Amniotic epithelial cell (primary cell): ENCODE data around the gene ADCY7.
A peak's percentile ranks its signal among the peaks of the same experiment; 100 is the strongest.

Source experiments
- DNase-seq: peaks from one replicate; pipeline ENCODE4 v3.0.0-alpha.2; 2010; ENCODE audit warnings: low read depth

Gene ADCY7

GRCh38 chr16:50248845-50249244 is 17.5 kb upstream of the ADCY7 start:
- no peak for DNase-seq

GRCh38 chr16:50251375-50252081 is 14.8 kb upstream of the ADCY7 start:
- peak; percentile 97 for DNase-seq

- DNase-seq: no peak
Observed at GRCh38 chr16:50252082-50252611, 14.2 kb upstream of the ADCY7 start.

GRCh38 chr16:50252874-50253513 is 13.4 kb upstream of the ADCY7 start:
- DNase-seq: no peak

GRCh38 chr16:50253514-50253910 is 12.8 kb upstream of the ADCY7 start:
- DNase-seq: no peak

- no peak for DNase-seq
Observed at GRCh38 chr16:50254072-50254471, 12.3 kb upstream of the ADCY7 start.

- DNase-seq: no peak
Observed at GRCh38 chr16:50255538-50255937, 10.8 kb upstream of the ADCY7 start.

- no peak for DNase-seq
Observed at GRCh38 chr16:50256604-50257003, 9.7 kb upstream of the ADCY7 start.

- no peak for DNase-seq
Observed at GRCh38 chr16:50257876-50258275, 8.5 kb upstream of the ADCY7 start.

GRCh38 chr16:50259334-50260205 is 6.8 kb upstream of the ADCY7 start:
- DNase-seq: peak; percentile 63

- no peak for DNase-seq
Observed at GRCh38 chr16:50260206-50261159, 5.9 kb upstream of the ADCY7 start.

GRCh38 chr16:50261160-50261706 is 5.1 kb upstream of the ADCY7 start:
- DNase-seq: no peak

GRCh38 chr16:50261707-50262235 is 4.6 kb upstream of the ADCY7 start:
- no peak for DNase-seq

GRCh38 chr16:50263060-50263909 is 3.1 kb upstream of the ADCY7 start:
- no peak for DNase-seq

- DNase-seq: no peak
Observed at GRCh38 chr16:50263940-50264929, 2.1 kb upstream of the ADCY7 start.

- DNase-seq: no peak
Observed at GRCh38 chr16:50265260-50265659, 1.1 kb upstream of the ADCY7 start.

GRCh38 chr16:50265716-50266336 is 525 bp upstream of the ADCY7 start:
- DNase-seq: no peak

- no peak for DNase-seq
Observed at GRCh38 chr16:50267151-50267631, 840 bp downstream of the ADCY7 start.
